Neural progenitor cell (in vitro differentiated cells): ENCODE measurements around the gene MAPK4. TPM values are rescaled to one million over a fixed set of nuclear protein-coding genes. Genes with fewer than 3 reads are reported as not detected.

ENCODE experiments used
- DNase-seq: peaks from one replicate; pipeline ENCODE4 v3.0.0-alpha.2; 2016; ENCODE audit warnings: low spot score
- H2AFZ ChIP-seq: fragments of 200-600 bp; sonication (generic); replicated peaks from 2 replicates; pipeline ENCODE4 v1.6.1; 2016; ENCODE audit warnings: antibody characterized with exemption
- H3F3A ChIP-seq: fragments of 200-600 bp; sonication (generic); 2 replicates; pipeline ENCODE4 v1.6.1; 2016; ENCODE audit warnings: antibody characterized with exemption, low read depth
- H3K27ac ChIP-seq: fragments of 200-600 bp; sonication (generic); 2 replicates; pipeline ENCODE4 v1.5.1; 2016; ENCODE audit warnings: mild to moderate bottlenecking
- H3K27me3 ChIP-seq: fragments of 200-600 bp; sonication (generic); 2 replicates; pipeline ENCODE4 v1.6.1; 2016; ENCODE audit warnings: mild to moderate bottlenecking, moderate library complexity
- H3K36me3 ChIP-seq: fragments of 200-600 bp; sonication (generic); 2 replicates; pipeline ENCODE4 v1.5.1; 2016
- H3K4me1 ChIP-seq: fragments of 200-600 bp; sonication (generic); 2 replicates; pipeline ENCODE4 v1.6.1; 2016; ENCODE audit warnings: mixed run types
- H3K4me2 ChIP-seq: fragments of 200-600 bp; sonication (generic); 2 replicates; pipeline ENCODE4 v1.6.1; 2016
- H3K4me3 ChIP-seq: fragments of 200-600 bp; sonication (generic); 2 replicates; pipeline ENCODE4 v1.5.1; 2016
- H3K79me2 ChIP-seq: fragments of 200-600 bp; sonication (generic); 2 replicates; pipeline ENCODE4 v1.6.1; 2016; ENCODE audit warnings: low read depth
- H3K9ac ChIP-seq: fragments of 200-600 bp; sonication (generic); 2 replicates; pipeline ENCODE4 v1.6.1; 2016
- H3K9me3 ChIP-seq: fragments of 200-600 bp; sonication (generic); 2 replicates; pipeline ENCODE4 v1.5.1; 2016; ENCODE audit warnings: low read depth
- H4K20me1 ChIP-seq: fragments of 200-600 bp; sonication (generic); 2 replicates; pipeline ENCODE4 v1.6.1; 2016; ENCODE audit warnings: low read depth
- H3K27ac Mint-ChIP-seq: 3 replicates; pipeline ENCODE4 v1.8.0; 2021; ENCODE audit warnings: mixed read lengths
- H3K27me3 Mint-ChIP-seq: 2 replicates; pipeline ENCODE4 v1.8.0; 2022; ENCODE audit warnings: low read depth, mild to moderate bottlenecking, inconsistent platforms, moderate library complexity, mixed read lengths; ENCODE audit not compliant: insufficient read depth
- H3K36me3 Mint-ChIP-seq: 3 replicates; pipeline ENCODE4 v1.8.0; 2021; ENCODE audit warnings: mixed read lengths
- H3K4me1 Mint-ChIP-seq: 3 replicates; pipeline ENCODE4 v1.8.0; 2021; ENCODE audit warnings: mixed read lengths
- H3K4me3 Mint-ChIP-seq: 3 replicates; pipeline ENCODE4 v1.8.0; 2021; ENCODE audit warnings: mild to moderate bottlenecking, moderate library complexity, mixed read lengths
- H3K9me3 Mint-ChIP-seq: 3 replicates; pipeline ENCODE4 v1.8.0; 2020; ENCODE audit warnings: mixed read lengths
- CTCF ChIP-seq: fragments of 200-600 bp; sonication (generic); IDR thresholded peaks from 2 replicates; pipeline ENCODE4 v1.5.1; 2017; ENCODE audit warnings: antibody characterized with exemption, mild to moderate bottlenecking
- EZH2 ChIP-seq: fragments of 200-600 bp; sonication (generic); IDR thresholded peaks from 2 replicates; pipeline ENCODE4 v1.6.1; 2017; ENCODE audit warnings: antibody characterized with exemption, mild to moderate bottlenecking, moderate library complexity
- EZH2phosphoT487 ChIP-seq: fragments of 200-600 bp; sonication (generic); IDR thresholded peaks from 2 replicates; pipeline ENCODE4 v1.6.1; 2017; ENCODE audit warnings: antibody characterized with exemption
- total RNA-seq: library from RNA; depleted of rRNA; stranded (reverse); fragments of >200 nt; gene quantifications from 2 replicates; pipeline ENCODE4 v1.2.3, GENCODE V29; 2015; ENCODE audit warnings: low replicate concordance

MAPK4 gene
- total RNA-seq, 1 donor from 2014 or later, result 7.0 TPM

- Mint-ChIP-seq H3K27ac (no peak overlapping the region), H3K4me1 (peaks cover 41% of the 10 kb centered on the region), H3K27me3 (no peaks in the 10 kb centered on the region), H3K4me3 (no peak overlapping the region), H3K36me3 (peaks cover 35% of the 10 kb centered on the region), H3K9me3 (peaks cover 23% of the 10 kb centered on the region)
- no peak for DNase-seq
- no peaks in the 10 kb centered on the region for H3K36me3 ChIP-seq
- H3K79me2 ChIP-seq, result no peaks in the 10 kb centered on the region
- TF ChIP-seq CTCF, result no peak
- no peak for TF ChIP-seq EZH2
- no peak for TF ChIP-seq EZH2phosphoT487
- no peaks in the 10 kb centered on the region for H3K9me3 ChIP-seq
- H2AFZ ChIP-seq, result no peak overlapping the region
- H3K27me3 ChIP-seq, result no peaks in the 10 kb centered on the region
- H3K27ac ChIP-seq, result no peak overlapping the region
- H3K9ac ChIP-seq, result no peak overlapping the region
- peaks cover 7% of the 10 kb centered on the region for H3F3A ChIP-seq
- no peak overlapping the region for H3K4me3 ChIP-seq
- peaks cover 14% of the 10 kb centered on the region for H3K4me1 ChIP-seq
- no peaks in the 10 kb centered on the region for H4K20me1 ChIP-seq
- H3K4me2 ChIP-seq, result no peak overlapping the region
Observed at GRCh38 chr18:50665519-50665918, 105.6 kb downstream of the MAPK4 start.

GRCh38 chr18:50666536-50666935 is 106.6 kb downstream of the MAPK4 start:
- Histone ChIP-seq H3K27me3 (no peaks in the 10 kb centered on the region), H4K20me1 (no peaks in the 10 kb centered on the region), H3F3A (peaks cover 7% of the 10 kb centered on the region), H3K36me3 (no peaks in the 10 kb centered on the region), H3K9ac (no peak overlapping the region), H3K9me3 (no peaks in the 10 kb centered on the region), H3K4me2 (no peak overlapping the region), H3K79me2 (no peaks in the 10 kb centered on the region), H3K27ac (no peak overlapping the region), H3K4me1 (peaks cover 14% of the 10 kb centered on the region), H2AFZ (no peak overlapping the region), H3K4me3 (no peak overlapping the region)
- H3K4me3 Mint-ChIP-seq, result no peak overlapping the region
- TF ChIP-seq CTCF (no peak), EZH2phosphoT487 (no peak), EZH2 (no peak)
- no peaks in the 10 kb centered on the region for H3K27me3 Mint-ChIP-seq
- peaks cover 48% of the 10 kb centered on the region for H3K4me1 Mint-ChIP-seq
- peaks cover 19% of the 10 kb centered on the region for H3K9me3 Mint-ChIP-seq
- no peak for DNase-seq
- peaks cover 31% of the 10 kb centered on the region for H3K36me3 Mint-ChIP-seq
- H3K27ac Mint-ChIP-seq, result no peak overlapping the region

GRCh38 chr18:50671376-50671775 is 111.5 kb downstream of the MAPK4 start:
- Histone ChIP-seq H3K27ac (no peak overlapping the region), H3K79me2 (no peaks in the 10 kb centered on the region), H3K36me3 (no peaks in the 10 kb centered on the region), H3F3A (no peaks in the 10 kb centered on the region), H3K9me3 (no peaks in the 10 kb centered on the region), H3K9ac (no peak overlapping the region), H4K20me1 (no peaks in the 10 kb centered on the region), H3K4me2 (no peak overlapping the region), H3K27me3 (no peaks in the 10 kb centered on the region), H3K4me3 (no peak overlapping the region), H3K4me1 (peaks cover 12% of the 10 kb centered on the region), H2AFZ (no peak overlapping the region)
- Mint-ChIP-seq H3K27ac (peak overlapping the region; percentile 93), H3K4me3 (peak overlapping the region; percentile 24), H3K4me1 (peaks cover 48% of the 10 kb centered on the region), H3K36me3 (peaks cover 8% of the 10 kb centered on the region), H3K27me3 (no peaks in the 10 kb centered on the region), H3K9me3 (peaks cover 7% of the 10 kb centered on the region)
- no peak for DNase-seq
- TF ChIP-seq EZH2 (no peak), EZH2phosphoT487 (no peak), CTCF (no peak)
